Stimulated activated naive CD8-positive, alpha-beta T cell treated with anti-CD3 and anti-CD28 coated beads, Interleukin-15, Interleukin-2, amounts not matched to agents 100 U/mL and 50 U/mL, for 24 hours (primary cell): ENCODE measurements around the gene MLXIPL.

Experiments
- ATAC-seq: fragments of 150-1000 bp; cut with Tn5 transposase; one replicate; pipeline ENCODE4 v1.10.0; 2021
- DNase-seq: peaks from one replicate; pipeline ENCODE4 v3.0.0; 2021

The MLXIPL gene

GRCh38 chr7:73549176-73549575 lies 75.1 kb downstream of the MLXIPL start:
- DNase-seq: no peak
- no peak for ATAC-seq

GRCh38 chr7:73547841-73548240 lies 76.5 kb downstream of the MLXIPL start:
- no peak for ATAC-seq
- no peak for DNase-seq

- DNase-seq (no peak), ATAC-seq (no peak)
Measured at GRCh38 chr7:73544678-73545077, 79.6 kb downstream of the MLXIPL start.
